ENCODE results near the gene FAM168A. TPM values are rescaled to one million over a fixed set of nuclear protein-coding genes. Genes with fewer than 3 reads are reported as not detected.

FAM168A gene
- total RNA-seq, 4 donors from 2014 or later, result 31.1 to 50.8 (median 41.1) TPM

GRCh38 chr11:73549376-73549775, 48.5 kb downstream of the FAM168A start:
- WGBS, result 81% methylated on average over 4 of the region's 4 CpGs
- Histone ChIP-seq H3K4me1 (peaks cover 11 to 20% (median 16%) of the 10 kb centered on the region in 4 donors), H3K9me3 (no peaks in the 10 kb centered on the region), H3K4me3 (no peak overlapping the region), H3K27ac (replicated peaks in 1 of 4) (no peak overlapping the region), H3K36me3 (no peaks in the 10 kb centered on the region), H3K27me3 (no peaks in the 10 kb centered on the region)
- TF ChIP-seq POLR2AphosphoS5 (IDR thresholded peaks at IDR 0.05) (no peak), EP300 (IDR thresholded peaks at IDR 0.05) (no peak), CTCF (IDR thresholded peaks at IDR 0.05) (no peak), POLR2A (IDR thresholded peaks at IDR 0.05; ENCODE audit: low read depth) (no peak)
- intact Hi-C loops (cut with DNase I), result no loop called here
- DNase-seq (ENCODE audit: extremely low spot score), result no peak

GRCh38 chr11:73547706-73548595, 50.0 kb downstream of the FAM168A start:
- no peak for TF ChIP-seq POLR2A (IDR thresholded peaks at IDR 0.05; ENCODE audit: low read depth)
- TF ChIP-seq EP300 (IDR thresholded peaks at IDR 0.05), result no peak
- TF ChIP-seq CTCF (IDR thresholded peaks at IDR 0.05), result no peak
- no peak for TF ChIP-seq POLR2AphosphoS5 (IDR thresholded peaks at IDR 0.05)

GRCh38 chr11:73542175-73542574, 55.7 kb downstream of the FAM168A start:
- no peaks in the 10 kb centered on the region for H3K36me3 ChIP-seq
- H3K4me1 ChIP-seq, result peaks cover 0 to 12% (median 6%) of the 10 kb centered on the region in 4 donors
- no peaks in the 10 kb centered on the region for H3K27me3 ChIP-seq
- no peak overlapping the region for H3K4me3 ChIP-seq
- H3K27ac ChIP-seq (replicated peaks in 1 of 4), result no peak overlapping the region
- no peak for TF ChIP-seq POLR2AphosphoS5 (IDR thresholded peaks at IDR 0.05)
- no peak for TF ChIP-seq EP300 (IDR thresholded peaks at IDR 0.05)
- TF ChIP-seq CTCF (IDR thresholded peaks at IDR 0.05), result no peak
- no peak for TF ChIP-seq POLR2A (IDR thresholded peaks at IDR 0.05; ENCODE audit: low read depth)
- 82% methylated on average over 1 of the region's 1 CpG for WGBS
- intact Hi-C loops (cut with DNase I), result no loop called here
- no peak for DNase-seq (ENCODE audit: extremely low spot score)
- no peaks in the 10 kb centered on the region for H3K9me3 ChIP-seq

More at GRCh38 chr11:73547706-73548595, 50.0 kb downstream of the FAM168A start:
- no peaks in the 10 kb centered on the region for H3K36me3 ChIP-seq
- 94% methylated on average over 2 of the region's 2 CpGs for WGBS
- H3K4me3 ChIP-seq, result no peak overlapping the region
- H3K27ac ChIP-seq (replicated peaks in 1 of 4), result no peak overlapping the region
- peaks cover 11 to 20% (median 16%) of the 10 kb centered on the region in 4 donors for H3K4me1 ChIP-seq
- no peak for DNase-seq (ENCODE audit: extremely low spot score)
- no peaks in the 10 kb centered on the region for H3K9me3 ChIP-seq
- no peaks in the 10 kb centered on the region for H3K27me3 ChIP-seq
- intact Hi-C loops (cut with DNase I), result no loop called here

GRCh38 chr11:73539506-73540084, 58.3 kb downstream of the FAM168A start:
- 92% methylated on average over 5 of the region's 5 CpGs for WGBS
- Histone ChIP-seq H3K4me1 (peaks cover 0 to 12% (median 6%) of the 10 kb centered on the region in 4 donors), H3K27ac (replicated peaks in 1 of 4) (no peak overlapping the region), H3K9me3 (no peaks in the 10 kb centered on the region), H3K36me3 (no peaks in the 10 kb centered on the region), H3K27me3 (no peaks in the 10 kb centered on the region), H3K4me3 (no peak overlapping the region)
- DNase-seq (ENCODE audit: extremely low spot score), result no peak
- TF ChIP-seq CTCF (IDR thresholded peaks at IDR 0.05) (no peak), EP300 (IDR thresholded peaks at IDR 0.05) (no peak), POLR2A (IDR thresholded peaks at IDR 0.05; ENCODE audit: low read depth) (no peak), POLR2AphosphoS5 (IDR thresholded peaks at IDR 0.05) (no peak)
- intact Hi-C loops (cut with DNase I), result no loop called here

Data from esophagus muscularis mucosa (tissue), 4 donors.